SK-MEL-5 (cell line): Measurements from ENCODE around the gene METTL24. TPM values are rescaled to one million over a fixed set of nuclear protein-coding genes. Genes with fewer than 3 reads are reported as not detected.
"Not testable (repeated sequence)": the region's sequence is repeated elsewhere in the genome, so short reads cannot be mapped to it uniquely, and the experiment has no call there.

Source experiments
- DNase-seq: peaks from one replicate; pipeline ENCODE4 v3.0.0-alpha.2; 2016; ENCODE audit warnings: low read depth, low spot score
- in situ Hi-C: cut with HindIII; loops from 2 replicates; pipeline ENCODE4 v1.10.0; 2016; ENCODE audit warnings: low sequenced_read_pairs, high pct_unique_total_duplicates, low pct_unique_long_range_greater_than_20kb
- total RNA-seq: library from RNA; depleted of rRNA; stranded (reverse); fragments of >200 nt; shearing (Covaris generic); gene quantifications from 2 replicates; pipeline ENCODE4 v1.2.3, GENCODE V29; 2014

Gene METTL24
- total RNA-seq, 1 experiment from 2014 or later = not detected

DNA sequence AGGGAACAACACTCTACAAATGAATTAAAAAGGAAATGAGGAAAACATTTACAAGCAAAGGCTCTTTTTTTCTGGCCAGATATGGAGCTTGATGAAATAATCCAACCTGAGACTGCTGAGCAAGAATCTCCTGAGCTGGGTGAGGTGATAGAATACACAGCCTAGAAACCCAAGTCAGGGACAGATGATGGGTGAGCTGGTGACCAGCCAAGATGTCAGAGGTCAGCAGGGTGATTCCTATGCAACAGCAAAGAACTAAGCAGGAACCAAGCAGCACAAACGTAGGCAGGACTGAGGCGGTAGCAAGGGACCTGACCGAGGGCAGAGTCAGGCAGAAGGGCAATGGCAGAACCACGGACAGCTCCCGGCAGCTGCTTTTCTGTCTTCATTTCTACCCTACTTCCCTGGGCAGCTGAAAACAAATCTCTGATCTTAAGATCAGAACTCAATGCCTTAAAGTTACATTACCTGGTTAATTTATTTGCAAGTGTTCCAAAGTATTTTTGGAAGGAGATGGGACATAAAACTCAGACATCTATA, 102.9 kb downstream of the METTL24 start:
- DNase-seq = peak; percentile 14
- in situ Hi-C loops = no loop called here

GRCh38 chr6:110250838-110251237, 107.3 kb downstream of the METTL24 start:
- in situ Hi-C loops = no loop called here
- peak; percentile 54 for DNase-seq

DNA sequence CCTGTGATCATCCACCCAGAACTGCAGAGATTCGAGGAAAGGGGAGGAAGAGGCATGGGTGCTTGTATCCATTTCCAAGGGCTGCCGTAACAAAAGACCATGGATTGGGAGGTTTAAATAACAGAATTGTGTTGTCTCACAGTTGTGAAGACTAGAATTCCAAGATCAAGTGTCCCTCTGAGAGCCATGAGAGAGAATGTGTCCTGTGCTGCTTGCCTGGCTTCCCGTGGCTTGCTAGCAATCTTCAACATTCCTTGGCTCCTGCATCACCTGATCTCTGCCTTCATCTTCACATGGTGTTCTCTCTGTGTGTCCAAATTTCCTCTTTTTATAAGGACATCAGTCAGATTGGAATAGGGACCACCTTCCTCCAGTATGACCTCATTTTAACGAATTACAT, 108.1 kb downstream of the METTL24 start:
- in situ Hi-C loops = no loop called here
- no peak for DNase-seq

- in situ Hi-C loops = no loop called here
- DNase-seq = no peak
Observed at GRCh38 chr6:110246900-110247546, 111.1 kb downstream of the METTL24 start.

DNA sequence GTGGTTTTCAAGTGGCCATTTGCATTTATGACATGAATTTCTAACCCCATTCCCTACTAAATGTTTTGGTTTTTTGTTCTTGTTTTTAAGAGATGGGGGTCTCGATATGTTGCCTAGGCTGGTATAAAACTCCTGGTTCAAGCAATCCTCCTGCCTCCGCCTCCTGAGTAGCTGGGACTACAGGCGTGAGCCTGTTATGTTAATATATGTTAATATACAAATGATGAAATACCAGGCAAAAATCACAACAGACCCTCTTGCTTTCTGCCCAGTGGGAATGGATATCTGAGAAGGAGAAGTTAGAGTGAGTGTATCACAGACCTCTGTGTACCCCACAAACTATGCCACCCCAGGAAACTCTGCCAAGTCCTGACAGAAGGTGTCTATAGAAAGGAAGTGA, 111.8 kb downstream of the METTL24 start:
- in situ Hi-C loops = no loop called here
- no peak for DNase-seq

DNA sequence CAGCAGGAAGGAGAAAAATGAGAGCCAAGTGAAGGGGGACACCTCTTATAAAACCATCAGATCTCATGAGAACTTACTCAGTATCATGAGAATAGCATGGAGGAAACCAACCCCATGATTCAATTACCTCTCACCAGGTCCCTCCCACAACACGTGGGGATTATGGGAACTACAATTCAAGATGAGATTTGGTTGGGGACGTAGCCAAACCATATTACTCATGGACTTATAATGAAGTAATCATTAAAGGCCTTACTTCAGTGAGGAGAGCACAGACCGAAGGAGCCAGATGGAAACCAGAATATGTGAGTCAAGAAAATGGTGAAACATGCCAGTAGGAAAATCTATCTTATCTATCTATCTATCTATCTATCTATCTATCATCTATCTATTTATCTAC, 113.5 kb downstream of the METTL24 start:
- in situ Hi-C loops, DNase-seq: not testable (repeated sequence)

DNA sequence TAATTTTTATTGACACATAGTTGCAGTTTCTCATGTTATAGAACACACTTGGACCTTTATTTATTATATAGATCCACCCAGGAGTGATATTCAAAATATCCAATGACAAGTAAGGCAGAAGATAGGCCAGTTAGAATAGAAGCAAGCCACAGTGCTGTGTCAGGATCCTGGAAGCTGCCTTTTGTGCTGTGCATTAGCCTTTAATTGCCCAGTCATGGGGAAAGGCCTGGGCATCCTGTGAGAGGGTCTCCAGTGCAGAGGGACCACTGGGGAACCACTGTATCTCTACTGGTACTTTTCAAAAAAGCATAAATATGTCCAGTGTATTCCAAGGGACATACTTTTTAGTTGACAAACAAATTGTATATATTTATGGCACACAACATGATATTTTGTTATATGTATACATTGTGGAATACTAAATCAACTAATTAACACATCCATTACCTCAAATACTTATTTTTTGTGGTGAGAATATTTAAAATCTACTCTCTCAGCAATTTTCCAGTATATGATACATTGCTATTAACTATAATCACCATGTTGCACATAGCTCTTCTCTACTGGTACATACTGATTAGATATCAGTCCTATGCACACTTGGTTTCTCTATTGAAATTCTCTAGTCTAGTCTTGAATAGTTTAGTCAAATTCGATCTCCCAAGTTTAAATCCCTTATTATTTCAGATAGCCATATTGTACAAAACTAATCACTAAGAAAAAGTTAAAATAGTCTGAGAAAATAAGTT, 118.4 kb downstream of the METTL24 start:
- no peak for DNase-seq
- in situ Hi-C loops = no loop called here

DNA sequence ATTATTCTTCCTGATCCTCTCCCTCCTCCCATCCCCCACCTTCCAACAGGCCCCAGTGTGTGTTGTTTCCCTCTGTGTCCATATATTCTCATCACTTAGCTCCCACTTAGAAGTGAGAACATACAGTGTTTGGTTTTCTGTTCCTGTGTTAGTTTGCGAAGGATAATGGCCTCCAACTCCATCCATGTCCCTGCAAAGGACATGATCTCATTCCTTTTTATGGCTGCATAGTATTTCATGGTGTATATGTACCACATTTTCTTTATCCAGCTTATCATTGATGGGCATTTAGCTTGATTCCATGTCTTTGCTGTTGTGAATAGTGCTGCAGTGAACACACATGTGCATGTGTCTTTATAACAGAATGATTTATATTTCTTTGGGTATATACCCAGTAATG, 122.1 kb downstream of the METTL24 start:
- in situ Hi-C loops, DNase-seq: not testable (repeated sequence)

GRCh38 chr6:110233770-110234374, 124.3 kb downstream of the METTL24 start:
- in situ Hi-C loops = no loop called here
- peak; percentile 4 for DNase-seq

- in situ Hi-C loops = no loop called here
- DNase-seq = no peak
Observed at GRCh38 chr6:110232450-110232849, 125.7 kb downstream of the METTL24 start.

DNA sequence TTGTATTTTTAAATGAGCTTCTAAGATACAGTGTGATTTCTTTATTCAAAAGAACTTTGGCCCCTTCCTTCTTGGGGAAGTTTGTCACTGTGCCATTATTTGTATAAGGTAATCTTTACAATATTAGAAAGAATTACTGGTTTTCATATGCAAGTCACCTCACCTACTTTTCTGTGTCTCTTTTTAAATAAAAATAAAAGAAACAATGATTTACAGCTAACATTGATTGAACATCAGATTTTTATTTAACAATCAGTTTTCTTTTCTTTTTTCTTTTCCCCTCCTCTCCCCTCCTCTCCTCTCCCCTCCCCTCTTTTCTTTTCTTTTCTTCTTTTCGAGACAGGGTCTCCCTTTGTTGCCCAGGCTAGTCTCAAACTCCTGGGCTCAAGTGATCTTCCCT, 131.9 kb downstream of the METTL24 start:
- no peak for DNase-seq
- in situ Hi-C loops = no loop called here

DNA sequence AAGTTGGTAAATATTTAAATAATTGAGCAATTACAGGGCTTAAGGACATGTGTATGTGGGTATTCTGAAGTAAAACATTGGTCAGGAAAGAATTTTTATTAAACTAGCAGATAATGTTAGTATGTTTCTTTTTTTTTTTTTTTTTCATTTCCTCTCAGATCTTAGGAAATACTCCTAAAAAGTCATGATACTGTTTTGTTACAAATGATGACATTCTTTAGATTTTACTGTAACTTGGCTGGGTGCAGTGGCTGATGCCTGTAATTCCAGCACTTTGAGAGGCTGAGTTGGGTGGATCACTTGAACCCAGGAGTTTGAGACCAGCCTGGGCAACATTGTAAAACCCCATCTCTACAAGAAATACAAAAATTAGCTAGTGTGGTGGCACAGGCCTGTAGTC, 136.4 kb downstream of the METTL24 start:
- in situ Hi-C loops = no loop called here
- no peak for DNase-seq

DNA sequence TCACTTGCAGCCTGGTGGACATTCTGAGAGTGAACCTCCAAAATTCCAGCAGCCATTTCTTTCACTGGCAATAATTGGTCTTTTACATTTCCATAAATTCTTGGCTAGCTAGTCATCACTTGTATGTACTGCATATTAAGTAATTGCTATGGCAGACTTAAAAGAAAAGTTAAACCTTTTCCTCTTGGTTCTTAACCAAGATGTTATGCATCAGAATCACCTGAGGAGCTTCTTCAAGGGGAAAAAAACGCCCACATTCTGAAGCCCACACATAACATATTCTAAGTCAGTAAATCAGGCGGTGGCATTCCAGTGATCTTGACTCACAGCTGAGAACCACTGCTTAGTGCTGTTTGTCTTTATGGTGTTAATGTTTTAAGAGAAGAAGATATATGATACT, 140.9 kb downstream of the METTL24 start:
- DNase-seq = no peak
- in situ Hi-C loops = no loop called here

DNA sequence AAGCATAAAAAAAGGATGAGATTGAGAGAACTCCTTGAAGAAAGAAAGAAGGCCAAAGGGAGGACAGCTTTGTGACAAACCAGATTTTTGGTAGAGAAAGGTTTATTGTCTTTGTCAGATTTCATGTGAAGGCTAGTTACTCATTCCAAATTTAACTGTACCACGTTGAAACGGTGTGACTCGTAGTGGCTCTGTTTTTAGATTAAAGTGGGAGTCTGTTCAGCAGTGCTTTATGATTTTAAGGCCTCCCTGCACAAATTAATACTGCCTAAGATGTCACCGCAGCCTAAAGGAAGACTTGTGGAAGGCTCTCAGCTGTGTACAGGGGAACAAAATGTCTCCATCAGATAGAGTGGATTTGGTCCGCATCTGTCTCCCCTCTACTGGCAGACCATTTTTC, 142.0 kb downstream of the METTL24 start:
- DNase-seq = no peak
- in situ Hi-C loops = no loop called here

- DNase-seq = no peak
- in situ Hi-C loops = no loop called here
Observed at GRCh38 chr6:110214338-110214737, 143.8 kb downstream of the METTL24 start.

DNA sequence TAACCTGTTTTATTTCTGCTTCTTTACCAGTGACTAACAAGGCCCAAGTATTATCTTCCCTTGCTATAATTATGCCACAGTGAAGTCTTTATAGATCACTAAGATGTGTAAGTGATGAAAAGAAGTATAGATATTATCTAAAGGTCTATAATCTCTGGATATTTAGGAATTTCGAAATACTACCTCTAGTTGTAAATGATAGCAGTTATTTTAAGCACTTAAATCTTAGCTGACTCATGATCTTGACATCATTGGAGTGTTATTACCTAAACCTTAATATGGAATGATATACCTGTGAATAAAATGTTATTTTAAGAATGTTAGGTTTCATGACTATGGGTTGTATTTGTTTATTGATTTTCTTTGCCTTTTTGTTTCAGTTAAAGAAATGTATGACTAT, 146.4 kb downstream of the METTL24 start:
- in situ Hi-C loops = no loop called here
- no peak for DNase-seq

GRCh38 chr6:110207652-110208051, 150.5 kb downstream of the METTL24 start:
- no peak for DNase-seq
- in situ Hi-C loops = no loop called here

GRCh38 chr6:110201151-110201884, 156.8 kb downstream of the METTL24 start:
- DNase-seq = no peak
- in situ Hi-C loops = no loop called here
